IMR-90 (cell line): ENCODE data around the gene NPAS1. TPM values are rescaled to one million over a fixed set of nuclear protein-coding genes. Genes with fewer than 3 reads are reported as not detected.

Source experiments
- ATAC-seq: fragments of 200-7000 bp; cut with Tn5 transposase; 2 replicates; pipeline ENCODE4 v1.9.1; 2020; ENCODE audit warnings: low read depth, mild to moderate bottlenecking, moderate library complexity
- BruUV-seq: library from RNA; stranded (reverse); fragments of 400-500 nt; replicated peaks from 2 replicates; lab custom pipeline; 2021; lab: Mats Ljungman, UMichigan
- CTCF ChIA-PET: fragments of 300-600 bp; formaldehyde crosslinking; extraction: SDS; loops from one replicate; lab custom pipeline; 2021; ENCODE audit warnings: antibody characterized with exemption; lab: Yijun Ruan, JAX
- POLR2A ChIA-PET: fragments of 300-600 bp; sonication (Branson Sonifier 250); formaldehyde crosslinking; loops from one replicate; lab custom pipeline; 2022; ENCODE audit warnings: antibody characterized with exemption; ENCODE audit not compliant: unreplicated experiment; lab: Charles Lee
- DNase-seq: peaks from one replicate; pipeline ENCODE4 v3.0.0; 2013
- H2AFZ ChIP-seq: replicated peaks from 2 replicates; pipeline ENCODE3; 2013; ENCODE audit warnings: low read length, mild to moderate bottlenecking; ENCODE audit not compliant: poor library complexity
- H2AK5ac ChIP-seq: 2 replicates; pipeline ENCODE4 v1.6.1; 2013; ENCODE audit warnings: low read depth, low read length, inconsistent platforms
- H2AK9ac ChIP-seq: replicated peaks from 2 replicates; pipeline ENCODE3; 2013; ENCODE audit warnings: mild to moderate bottlenecking, low read depth, low read length, moderate library complexity; ENCODE audit not compliant: poor library complexity
- H2BK120ac ChIP-seq: 2 replicates; pipeline ENCODE4 v1.6.1; 2013; ENCODE audit warnings: low read depth, low read length, inconsistent platforms
- H2BK15ac ChIP-seq: 3 replicates; pipeline ENCODE4 v1.6.1; 2013; ENCODE audit warnings: low read depth, low read length, inconsistent platforms
- H2BK20ac ChIP-seq: 2 replicates; pipeline ENCODE4 v1.6.1; 2013; ENCODE audit warnings: low read depth, mild to moderate bottlenecking, inconsistent platforms, low read length, moderate library complexity
- H2BK5ac ChIP-seq: 2 replicates; pipeline ENCODE4 v1.6.1; 2013; ENCODE audit warnings: mild to moderate bottlenecking, low read depth, low read length, inconsistent platforms; ENCODE audit not compliant: poor library complexity, severe bottlenecking
- H3K14ac ChIP-seq: replicated peaks from 2 replicates; pipeline ENCODE4 v1.6.1; 2013; ENCODE audit warnings: low read depth, low read length, inconsistent platforms
- H3K18ac ChIP-seq: 2 replicates; pipeline ENCODE4 v1.6.1; 2013; ENCODE audit warnings: low read depth, low read length, control low read depth
- H3K23ac ChIP-seq: 2 replicates; pipeline ENCODE4 v1.6.1; 2013; ENCODE audit warnings: low read depth, low read length, inconsistent platforms
- H3K27ac ChIP-seq: 2 replicates; pipeline ENCODE4 v1.5.1; 2013; ENCODE audit warnings: mild to moderate bottlenecking, control low read depth, low read length; ENCODE audit not compliant: insufficient read depth
- H3K27me3 ChIP-seq: 2 replicates; pipeline ENCODE4 v1.6.1; 2013; ENCODE audit warnings: low read length; ENCODE audit not compliant: control insufficient read depth, insufficient read depth
- H3K36me3 ChIP-seq: 2 replicates; pipeline ENCODE4 v1.6.1; 2013; ENCODE audit warnings: low read length, mixed read lengths; ENCODE audit not compliant: control insufficient read depth, insufficient read depth
- H3K4ac ChIP-seq: 2 replicates; pipeline ENCODE4 v1.6.1; 2013; ENCODE audit warnings: low read depth, low read length, inconsistent platforms
- H3K4me1 ChIP-seq: 2 replicates; pipeline ENCODE4 v1.6.1; 2013; ENCODE audit warnings: low read length, mixed read lengths; ENCODE audit not compliant: control insufficient read depth, insufficient read depth
- H3K4me2 ChIP-seq: 2 replicates; pipeline ENCODE4 v1.6.1; 2013; ENCODE audit warnings: low read depth, mild to moderate bottlenecking, control low read depth, low read length, moderate library complexity
- H3K4me3 ChIP-seq: 2 replicates; pipeline ENCODE4 v1.5.1; 2013; ENCODE audit warnings: low read depth, mild to moderate bottlenecking, control low read depth, low read length, moderate library complexity; ENCODE audit not compliant: insufficient read depth
- H3K56ac ChIP-seq: 2 replicates; pipeline ENCODE4 v1.6.1; 2013; ENCODE audit warnings: low read length, inconsistent platforms; ENCODE audit not compliant: insufficient read depth; ENCODE audit errors: extremely low read depth
- H3K79me1 ChIP-seq, 2 experiments: 2 replicates each; pipeline ENCODE4 v1.6.1; 2013; ENCODE audit warnings: low read length in 2 of 2, inconsistent platforms in 1 of 2, low read depth in 1 of 2
- H3K9ac ChIP-seq: 2 replicates; pipeline ENCODE4 v1.6.1; 2013; ENCODE audit warnings: low read depth, low read length, control low read depth
- H3K9me1 ChIP-seq: 2 replicates; pipeline ENCODE4 v1.6.1; 2013; ENCODE audit warnings: low read length, inconsistent platforms; ENCODE audit not compliant: insufficient read depth
- H3K9me3 ChIP-seq: 2 replicates; pipeline ENCODE4 v1.6.1; 2013; ENCODE audit warnings: low read length; ENCODE audit not compliant: control insufficient read depth, insufficient read depth
- H4K20me1 ChIP-seq: 2 replicates; pipeline ENCODE4 v1.6.1; 2013; ENCODE audit warnings: low read length, inconsistent platforms; ENCODE audit not compliant: insufficient read depth
- H4K5ac ChIP-seq: 2 replicates; pipeline ENCODE4 v1.6.1; 2013; ENCODE audit warnings: mild to moderate bottlenecking, low read depth, low read length, control low read depth
- H4K8ac ChIP-seq, 2 experiments: 2 replicates each; pipeline ENCODE4 v1.6.1; 2013; ENCODE audit warnings: low read depth in 2 of 2, low read length in 2 of 2, control low read depth in 1 of 2, inconsistent platforms in 1 of 2
- H4K91ac ChIP-seq: 2 replicates; pipeline ENCODE4 v1.6.1; 2013; ENCODE audit warnings: low read depth, low read length, inconsistent platforms; ENCODE audit not compliant: insufficient read depth
- BHLHE40 ChIP-seq: fragments of 150-350 bp; IDR thresholded peaks from 2 replicates; pipeline ENCODE4 v1.6.1; 2016; ENCODE audit warnings: mild to moderate bottlenecking, low read depth, low read length
- MAFK ChIP-seq: IDR thresholded peaks from 2 replicates; pipeline ENCODE4 v1.6.1; 2012; ENCODE audit warnings: low read depth, low read length, improper control_type of control experiment
- MAZ ChIP-seq: IDR thresholded peaks from 2 replicates; pipeline ENCODE4 v1.6.1; 2012; ENCODE audit warnings: low read depth, mild to moderate bottlenecking, low read length, improper control_type of control experiment, moderate library complexity, borderline replicate concordance
- MXI1 ChIP-seq: IDR thresholded peaks from 2 replicates; pipeline ENCODE4 v1.6.1; 2012; ENCODE audit warnings: low read depth, mild to moderate bottlenecking, low read length, moderate library complexity, borderline replicate concordance
- NFE2L2 ChIP-seq: fragments of 150-350 bp; IDR thresholded peaks from 2 replicates; pipeline ENCODE4 v1.6.1; 2016; ENCODE audit warnings: low read depth, mild to moderate bottlenecking, low read length
- POLR2A ChIP-seq: IDR thresholded peaks from 2 replicates; pipeline ENCODE4 v1.6.1; 2012; ENCODE audit warnings: mild to moderate bottlenecking, low read depth, low read length
- RCOR1 ChIP-seq: IDR thresholded peaks from 2 replicates; pipeline ENCODE4 v1.6.1; 2012; ENCODE audit warnings: mild to moderate bottlenecking, low read length, improper control_type of control experiment; ENCODE audit not compliant: insufficient replicate concordance
- RFX5 ChIP-seq: IDR thresholded peaks from 2 replicates; pipeline ENCODE4 v1.8.0; 2012; ENCODE audit warnings: low read depth, mild to moderate bottlenecking, low read length, moderate library complexity
- SMC3 ChIP-seq: fragments of 150-350 bp; IDR thresholded peaks from 2 replicates; pipeline ENCODE4 v1.6.1; 2016; ENCODE audit warnings: low read depth, mild to moderate bottlenecking, antibody characterized with exemption, low read length, moderate library complexity
- WGBS, 2 experiments: methylation state at CpG; one replicate each; pipeline versions ENCODE4 v1.1.5 to v1.1.7; 2013; ENCODE audit warnings: missing lambda C conversion rate in 2 of 2; ENCODE audit not compliant: insufficient read length in 1 of 2; ENCODE audit errors: extremely low coverage in 2 of 2; 5-methylcytosine and 5-hydroxymethylcytosine counted together
- dilution Hi-C: fragments of 300-500 bp; cut with HindIII; formaldehyde crosslinking; loops from one replicate; pipeline ENCODE4 v1.14.3; 2018; ENCODE audit warnings: low sequenced_read_pairs; ENCODE audit not compliant: unreplicated experiment
- in situ Hi-C: fragments of 300-500 bp; cut with MboI; formaldehyde crosslinking; loops from 3 replicates; pipeline ENCODE4 v1.14.3; 2019; ENCODE audit warnings: low sequenced_read_pairs, inconsistent platforms, mixed read lengths
- intact Hi-C: fragments of 100-400 bp; cut with micrococcal nuclease; formaldehyde crosslinking; loops from 2 replicates; pipeline ENCODE4 v1.10.0; 2022
- polyA plus RNA-seq, 3 experiments: library from polyadenylated mRNA; depleted of rRNA; stranded (reverse); fragments of >200 nt; gene quantifications; 2 replicates each; pipeline ENCODE4 v1.2.3, GENCODE V29; 2012; ENCODE audit warnings: low replicate concordance in 1 of 3
- total RNA-seq: library from RNA; depleted of rRNA; stranded (reverse); fragments of >200 nt; gene quantifications from 2 replicates; pipeline ENCODE4 v1.2.3, GENCODE V29; 2012

Gene NPAS1
- total and polyA plus RNA-seq, 2 of the 4 experiments (the other 2 are of a cell fraction): 0.36 to 5.7 TPM

GRCh38 chr19:47040869-47041268 lies 21.2 kb downstream of the NPAS1 start:
- in situ Hi-C loops: no loop called here
- Histone ChIP-seq H2BK20ac (no peak overlapping the region), H2BK120ac (no peak overlapping the region), H2BK15ac (no peak overlapping the region), H3K79me1 (0 out of 4 replicates have a peak, but pooled peaks cover 0 to 2% of the 10 kb centered on the region in 2 experiments), H3K23ac (no peak overlapping the region), H2BK5ac (no peak overlapping the region), H3K9me3 (no peaks in the 10 kb centered on the region), H3K36me3 (no peaks in the 10 kb centered on the region), H3K56ac (no peak overlapping the region), H3K18ac (no peak overlapping the region), H2AFZ (no peak overlapping the region), H3K4me2 (no peak overlapping the region), H3K4ac (no peak overlapping the region), H2AK9ac (no peak overlapping the region), H3K4me1 (no peaks in the 10 kb centered on the region), H3K27ac (no peak overlapping the region), H4K5ac (no peak overlapping the region), H3K27me3 (no peaks in the 10 kb centered on the region), H4K8ac (no peak overlapping the region), H3K9me1 (no peaks in the 10 kb centered on the region), H4K20me1 (no peaks in the 10 kb centered on the region), H3K14ac (no peak overlapping the region), H4K91ac (no peak overlapping the region), H2AK5ac (no peak overlapping the region), H3K4me3 (no peak overlapping the region), H3K9ac (no peak overlapping the region)
- dilution Hi-C loops: no loop called here
- ChIA-PET CTCF (no interaction called here), POLR2A (no interaction called here)
- 60% methylated on average over 1 of the region's 8 CpGs; no CpG with 5 or more reads in 1 of the 2 experiments for WGBS, 2 experiments
- intact Hi-C loops: no loop called here
- TF ChIP-seq MAFK (no peak), SMC3 (no peak), BHLHE40 (no peak), POLR2A (no peak), MXI1 (no peak), RFX5 (no peak), RCOR1 (no peak), MAZ (no peak), NFE2L2 (no peak)
- no peak for DNase-seq
- no TSS peak for BruUV-seq
- ATAC-seq: no peak
